Right atrium auricular region (tissue), 2 donors: Measurements from ENCODE around the gene FBXW4. TPM values are rescaled to one million over a fixed set of nuclear protein-coding genes. Genes with fewer than 3 reads are reported as not detected.

Experiments used
- DNase-seq: peaks from one replicate; pipeline ENCODE4 v3.0.0-alpha.2; 2019; ENCODE audit warnings: low spot score
- H3K27ac ChIP-seq, 2 donors: fragments of 200-600 bp; sonication (generic); 1 replicate in 1 of 2; 2 replicates in 1 of 2; pipeline ENCODE4 v1.5.1; 2016 to 2019
- H3K27me3 ChIP-seq, 2 donors: fragments of 200-600 bp; sonication (generic); one replicate each; pipeline versions ENCODE4 v1.5.1 to v1.6.0; 2017 to 2019
- H3K36me3 ChIP-seq: fragments of 200-600 bp; sonication (generic); one replicate; pipeline ENCODE4 v1.5.1; 2016
- H3K4me1 ChIP-seq, 2 donors: fragments of 200-600 bp; sonication (generic); one replicate each; pipeline versions ENCODE4 v1.5.1 to v1.6.0; 2017 to 2019
- H3K4me3 ChIP-seq, 2 donors: fragments of 200-600 bp; sonication (generic); 1 replicate in 1 of 2; 2 replicates in 1 of 2; pipeline ENCODE4 v1.5.1; 2017 to 2019; ENCODE audit warnings: mild to moderate bottlenecking in 1 of 2, moderate library complexity in 1 of 2
- H3K9me3 ChIP-seq, 2 donors: fragments of 200-600 bp; sonication (generic); one replicate each; pipeline ENCODE4 v1.5.1; 2019
- CTCF ChIP-seq, 2 donors: fragments of 200-600 bp; sonication (generic); IDR thresholded peaks; one replicate each; pipeline ENCODE4 v1.5.1; 2019; ENCODE audit warnings: antibody characterized with exemption in 2 of 2
- total RNA-seq, 2 donors: library from RNA; depleted of rRNA; stranded (reverse); fragments of >200 nt; gene quantifications; one replicate each; pipeline ENCODE4 v1.1.0, GENCODE V29; 2016

Gene FBXW4
- total RNA-seq, 2 donors from 2014 or later, result 75.2 to 95.1 TPM

GRCh38 chr10:101690461-101690860 is 4.5 kb downstream of the FBXW4 start:
- no peak for DNase-seq
- Histone ChIP-seq H3K27me3 (no peaks in the 10 kb centered on the region), H3K4me1 (peaks cover 0 to 54% of the 10 kb centered on the region in 2 donors), H3K9me3 (no peaks in the 10 kb centered on the region), H3K4me3 (no peak overlapping the region), H3K27ac (peak overlapping the region; percentile 52 to 67), H3K36me3 (no peaks in the 10 kb centered on the region)
- TF ChIP-seq CTCF (IDR thresholded peaks at IDR 0.05), result no peak

GRCh38 chr10:101687071-101687658 is 7.8 kb downstream of the FBXW4 start:
- Histone ChIP-seq H3K27me3 (no peaks in the 10 kb centered on the region), H3K4me3 (no peak overlapping the region), H3K4me1 (peaks cover 0 to 42% of the 10 kb centered on the region in 2 donors), H3K36me3 (no peaks in the 10 kb centered on the region), H3K27ac (no peak overlapping the region), H3K9me3 (no peaks in the 10 kb centered on the region)
- TF ChIP-seq CTCF (IDR thresholded peaks at IDR 0.05), result no peak
- no peak for DNase-seq

- H3K4me1 ChIP-seq, result peaks cover 0 to 47% of the 10 kb centered on the region in 2 donors
- H3K27me3 ChIP-seq, result no peaks in the 10 kb centered on the region
- no peaks in the 10 kb centered on the region for H3K9me3 ChIP-seq
- no peak overlapping the region for H3K4me3 ChIP-seq
- no peak for TF ChIP-seq CTCF (IDR thresholded peaks at IDR 0.05)
- H3K36me3 ChIP-seq, result no peaks in the 10 kb centered on the region
- DNase-seq, result no peak
- no peak overlapping the region for H3K27ac ChIP-seq
Observed at GRCh38 chr10:101686133-101686925, 8.6 kb downstream of the FBXW4 start.

GRCh38 chr10:101684782-101685181 is 10.2 kb downstream of the FBXW4 start:
- H3K4me3 ChIP-seq, result no peak overlapping the region
- DNase-seq, result no peak
- H3K4me1 ChIP-seq, result peaks cover 0 to 33% of the 10 kb centered on the region in 2 donors
- no peak for TF ChIP-seq CTCF (IDR thresholded peaks at IDR 0.05)
- no peak overlapping the region for H3K27ac ChIP-seq
- H3K9me3 ChIP-seq, result no peaks in the 10 kb centered on the region
- H3K36me3 ChIP-seq, result no peaks in the 10 kb centered on the region
- no peaks in the 10 kb centered on the region for H3K27me3 ChIP-seq

GRCh38 chr10:101683276-101683675 is 11.7 kb downstream of the FBXW4 start:
- Histone ChIP-seq H3K4me1 (peaks cover 0 to 26% of the 10 kb centered on the region in 2 donors), H3K27me3 (no peaks in the 10 kb centered on the region), H3K27ac (no peak overlapping the region), H3K9me3 (no peaks in the 10 kb centered on the region), H3K36me3 (no peaks in the 10 kb centered on the region), H3K4me3 (no peak overlapping the region)
- no peak for DNase-seq
- TF ChIP-seq CTCF (IDR thresholded peaks at IDR 0.05), result no peak
